ENCODE measurements around the gene ART4. TPM values are rescaled to one million over a fixed set of nuclear protein-coding genes. Genes with fewer than 3 reads are reported as not detected.
A peak's percentile ranks its signal among the peaks of the same experiment; 100 is the strongest.

Gene ART4
- total RNA-seq, 4 donors from 2014 or later, result 0.13 to 1.7 (median 0.62) TPM

GRCh38 chr12:14885718-14886221 is 42.4 kb upstream of the ART4 start, which contains the start of gene MGP:
Gene MGP, minus strand, starts transcription at chr12:14885854. Its CDS starts 63 bp downstream, at chr12:14885791.
- peak within 1 kb of the TSS; percentile 76 to 98 (median 84) for H3K27ac ChIP-seq
- H3K4me1 ChIP-seq, result peaks cover 0 to 30% (median 0%) of the 10 kb centered on the region in 3 donors
- 3 to 6% methylated on average over 6 of the region's 6 CpGs for WGBS, 2 donors (ENCODE audit: low coverage in 1 of 2)
- no peaks in the 10 kb centered on the region for H3K27me3 ChIP-seq
- ATAC-seq, result peak; percentile 89
- TF ChIP-seq POLR2A (IDR thresholded peaks at IDR 0.05), result peak; percentile 84 to 91
- TF ChIP-seq, protein P1, sequence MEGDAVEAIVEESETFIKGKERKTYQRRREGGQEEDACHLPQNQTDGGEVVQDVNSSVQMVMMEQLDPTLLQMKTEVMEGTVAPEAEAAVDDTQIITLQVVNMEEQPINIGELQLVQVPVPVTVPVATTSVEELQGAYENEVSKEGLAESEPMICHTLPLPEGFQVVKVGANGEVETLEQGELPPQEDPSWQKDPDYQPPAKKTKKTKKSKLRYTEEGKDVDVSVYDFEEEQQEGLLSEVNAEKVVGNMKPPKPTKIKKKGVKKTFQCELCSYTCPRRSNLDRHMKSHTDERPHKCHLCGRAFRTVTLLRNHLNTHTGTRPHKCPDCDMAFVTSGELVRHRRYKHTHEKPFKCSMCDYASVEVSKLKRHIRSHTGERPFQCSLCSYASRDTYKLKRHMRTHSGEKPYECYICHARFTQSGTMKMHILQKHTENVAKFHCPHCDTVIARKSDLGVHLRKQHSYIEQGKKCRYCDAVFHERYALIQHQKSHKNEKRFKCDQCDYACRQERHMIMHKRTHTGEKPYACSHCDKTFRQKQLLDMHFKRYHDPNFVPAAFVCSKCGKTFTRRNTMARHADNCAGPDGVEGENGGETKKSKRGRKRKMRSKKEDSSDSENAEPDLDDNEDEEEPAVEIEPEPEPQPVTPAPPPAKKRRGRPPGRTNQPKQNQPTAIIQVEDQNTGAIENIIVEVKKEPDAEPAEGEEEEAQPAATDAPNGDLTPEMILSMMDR (IDR thresholded peaks at IDR 0.05), result no peak
- peak; percentile 90 for TF ChIP-seq POLR2AphosphoS5 (IDR thresholded peaks at IDR 0.05)
- no peak for TF ChIP-seq EP300 (IDR thresholded peaks at IDR 0.05)
- peak within 1 kb of the TSS; percentile 45 to 98 for H3K4me3 ChIP-seq
- peaks cover 0 to 13% of the 10 kb centered on the region in 2 donors for H3K36me3 ChIP-seq
- no peaks in the 10 kb centered on the region for H3K9me3 ChIP-seq

GRCh38 chr12:14884458-14884878 is 41.1 kb upstream of the ART4 start:
- 0% methylated on average over 4 to 5 of the region's 5 CpGs for WGBS, 2 donors (ENCODE audit: low coverage in 1 of 2)
- H3K27ac ChIP-seq, result peak overlapping the region; percentile 76 to 98 (median 84)

DNA sequence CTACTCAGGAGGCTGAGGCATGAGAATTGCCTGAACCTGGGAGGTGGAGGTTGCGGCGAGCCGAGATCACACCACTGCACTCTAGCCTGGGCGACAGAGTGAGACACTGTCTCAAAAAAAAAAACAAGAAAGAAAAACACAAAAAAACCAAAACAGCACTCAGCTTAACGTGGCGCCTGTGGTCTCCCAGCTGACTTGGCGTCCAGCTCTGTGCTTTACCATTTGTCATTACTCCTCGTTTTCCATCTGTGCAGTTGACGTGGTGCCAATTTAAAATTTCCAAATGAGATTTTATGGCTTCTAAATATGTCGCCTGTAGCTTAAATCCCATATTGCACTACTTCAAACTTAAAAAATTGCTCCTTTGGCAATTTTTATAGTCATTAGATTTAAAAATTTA is 40.4 kb upstream of the ART4 start:
- Histone ChIP-seq H3K27me3 (no peaks in the 10 kb centered on the region), H3K27ac (peak overlapping the region; percentile 76 to 98 (median 84)), H3K36me3 (peaks cover 0 to 13% of the 10 kb centered on the region in 2 donors), H3K4me3 (peak overlapping the region; percentile 45 to 98), H3K4me1 (peaks cover 0 to 30% (median 0%) of the 10 kb centered on the region in 3 donors), H3K9me3 (no peaks in the 10 kb centered on the region)
- no peak for TF ChIP-seq POLR2A (IDR thresholded peaks at IDR 0.05)
- 46 to 51% methylated on average over 10 of the region's 10 CpGs for WGBS, 2 donors (ENCODE audit: low coverage in 1 of 2)
- no peak for ATAC-seq

More at GRCh38 chr12:14884458-14884878, 41.1 kb upstream of the ART4 start:
- H3K27me3 ChIP-seq, result no peaks in the 10 kb centered on the region
- TF ChIP-seq EP300 (IDR thresholded peaks at IDR 0.05) (no peak), POLR2AphosphoS5 (IDR thresholded peaks at IDR 0.05) (peak; percentile 40), POLR2A (IDR thresholded peaks at IDR 0.05) (peak; percentile 22 to 46)
- TF ChIP-seq, protein P1 (IDR thresholded peaks at IDR 0.05), result no peak
- peak overlapping the region; percentile 45 to 98 for H3K4me3 ChIP-seq
- no peaks in the 10 kb centered on the region for H3K9me3 ChIP-seq
- ATAC-seq, result peak; percentile 66
- peaks cover 0 to 30% (median 0%) of the 10 kb centered on the region in 3 donors for H3K4me1 ChIP-seq
- H3K36me3 ChIP-seq, result peaks cover 0 to 13% of the 10 kb centered on the region in 2 donors

DNA sequence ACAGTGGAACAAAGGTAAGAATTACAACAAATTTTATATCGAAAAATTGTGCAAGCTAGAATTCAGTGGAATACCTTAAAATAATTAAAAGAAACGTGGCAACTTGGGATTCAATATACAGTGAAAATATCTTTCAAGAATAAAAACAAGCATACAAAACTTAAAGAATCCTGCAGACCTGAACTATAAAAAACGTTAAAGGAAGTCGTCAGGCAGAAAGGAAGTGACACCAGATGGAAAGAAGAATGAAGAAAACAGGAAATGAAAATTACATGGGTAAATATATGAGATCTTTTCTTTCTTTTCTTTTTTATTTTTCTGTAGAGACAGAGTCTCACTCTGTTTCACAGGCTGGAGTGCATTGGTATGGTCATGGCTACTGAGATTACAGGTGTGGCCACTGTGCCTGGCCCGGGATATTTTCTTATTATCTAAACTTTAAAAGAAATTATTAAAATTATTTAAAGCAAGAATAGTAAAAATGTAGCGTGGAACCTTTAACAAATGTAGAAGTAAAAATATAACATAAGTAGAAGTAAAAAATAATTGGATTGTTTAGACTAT is 37.6 kb upstream of the ART4 start:
- Histone ChIP-seq H3K36me3 (peaks cover 0 to 13% of the 10 kb centered on the region in 2 donors), H3K9me3 (no peaks in the 10 kb centered on the region), H3K4me1 (peaks cover 0 to 20% (median 0%) of the 10 kb centered on the region in 3 donors), H3K27me3 (no peaks in the 10 kb centered on the region), H3K27ac (no peak overlapping the region), H3K4me3 (no peak overlapping the region)
- 68 to 78% methylated on average over 6 of the region's 6 CpGs for WGBS, 2 donors (ENCODE audit: low coverage in 1 of 2)
- TF ChIP-seq POLR2AphosphoS5 (IDR thresholded peaks at IDR 0.05) (no peak), POLR2A (IDR thresholded peaks at IDR 0.05) (no peak), EP300 (IDR thresholded peaks at IDR 0.05) (no peak)
- no peak for ATAC-seq

- peaks cover 0 to 13% (median 0%) of the 10 kb centered on the region in 3 donors for H3K4me1 ChIP-seq
- H3K36me3 ChIP-seq, result peaks cover 0 to 13% of the 10 kb centered on the region in 2 donors
- no peak overlapping the region for H3K27ac ChIP-seq
- no peaks in the 10 kb centered on the region for H3K27me3 ChIP-seq
- peak; percentile 38 for ATAC-seq
- TF ChIP-seq POLR2AphosphoS5 (IDR thresholded peaks at IDR 0.05) (no peak), EP300 (IDR thresholded peaks at IDR 0.05) (no peak), POLR2A (IDR thresholded peaks at IDR 0.05) (no peak)
- TF ChIP-seq, protein P1 (IDR thresholded peaks at IDR 0.05), result no peak
- 76 to 86% methylated on average over 4 to 8 of the region's 8 CpGs for WGBS, 2 donors (ENCODE audit: low coverage in 1 of 2)
- no peaks in the 10 kb centered on the region for H3K9me3 ChIP-seq
- no peak overlapping the region for H3K4me3 ChIP-seq
These were observed 36.1 kb upstream of the ART4 start for GRCh38 chr12:14879222-14879933.
